ENCODE data around the gene MYPOP. TPM values are rescaled to one million over a fixed set of nuclear protein-coding genes. Genes with fewer than 3 reads are reported as not detected.

Gene MYPOP
- total and polyA plus RNA-seq, 12 donors = 7.1 to 17.0 (median 10.0) TPM

- DNase-seq (no peak), ATAC-seq (no peak)
- Histone ChIP-seq H3K9me3 (no peaks in the 10 kb centered on the region), H3K27ac (no peak overlapping the region), H3K36me3 (no peaks in the 10 kb centered on the region), H3K27me3 (peaks cover 0 to 25% (median 10%) of the 10 kb centered on the region in 7 donors), H3K4me3 (no peak overlapping the region), H3K4me1 (no peaks in the 10 kb centered on the region)
- intact Hi-C loops (cut with DNase I) = loop anchor here in 1 of 10 donors (5.0 kb wide), 1 partner anchor 922 kb away; no protein-coding TSS in a partner anchor
- 80 to 83% methylated on average over 5 of the region's 5 CpGs for WGBS, 2 donors
- no peak for TF ChIP-seq CTCF (IDR thresholded peaks at IDR 0.05)
Measured at GRCh38 chr19:45908956-45909355, 6.5 kb upstream of the MYPOP start.

- ATAC-seq = no peak
- Histone ChIP-seq H3K36me3 (no peaks in the 10 kb centered on the region), H3K9me3 (no peaks in the 10 kb centered on the region), H3K4me1 (peaks cover 0 to 15% (median 11%) of the 10 kb centered on the region in 9 donors), H3K4me3 (no peak overlapping the region), H3K27ac (no peak overlapping the region), H3K27me3 (peaks cover 0 to 9% (median 4%) of the 10 kb centered on the region in 7 donors)
- no peak for TF ChIP-seq CTCF (IDR thresholded peaks at IDR 0.05)
- intact Hi-C loops (cut with DNase I) = loop anchor here in 1 of 10 donors (5.0 kb wide), 1 partner anchor 919 kb away; no protein-coding TSS in a partner anchor
- no peak for DNase-seq
- 87 to 95% methylated on average over 3 of the region's 3 CpGs for WGBS, 2 donors
Measured at GRCh38 chr19:45906221-45906620, 3.8 kb upstream of the MYPOP start.

- Histone ChIP-seq H3K4me1 (peaks cover 0 to 20% (median 18%) of the 10 kb centered on the region in 9 donors), H3K9me3 (no peaks in the 10 kb centered on the region), H3K4me3 (no peak overlapping the region), H3K27ac (no peak overlapping the region), H3K27me3 (peaks cover 0 to 2% (median 0%) of the 10 kb centered on the region in 7 donors), H3K36me3 (peaks cover 0 to 4% (median 0%) of the 10 kb centered on the region in 9 donors)
- ATAC-seq (no peak), DNase-seq (no peak)
- no peak for TF ChIP-seq CTCF (IDR thresholded peaks at IDR 0.05)
- intact Hi-C loops (cut with DNase I) = loop anchor here in 1 of 10 donors (5.0 kb wide), 1 partner anchor 918 kb away; no protein-coding TSS in a partner anchor
- WGBS, 2 donors = 71 to 73% methylated on average over 10 of the region's 10 CpGs
Measured at GRCh38 chr19:45905011-45905410, 2.6 kb upstream of the MYPOP start.

GRCh38 chr19:45902651-45903625, 525 bp upstream of the MYPOP start:
- intact Hi-C loops (cut with DNase I) = loop anchor here in 1 of 10 donors (1.0 kb wide), 1 partner anchor 17 kb away; the partner anchor contains the start of gene IRF2BP1
- no peaks in the 10 kb centered on the region for H3K9me3 ChIP-seq
- H3K27me3 ChIP-seq = no peaks in the 10 kb centered on the region
- peak overlapping the region in 9 of 10 donors; percentile 78 to 88 (median 83) for H3K27ac ChIP-seq
- no peak for TF ChIP-seq CTCF (IDR thresholded peaks at IDR 0.05)
- WGBS, 2 donors = 1 to 2% methylated on average over 73 of the region's 73 CpGs
- ATAC-seq = peak; percentile 95 to 98 (median 96)
- H3K36me3 ChIP-seq = peaks cover 0 to 25% (median 4%) of the 10 kb centered on the region in 9 donors
- H3K4me1 ChIP-seq = peaks cover 0 to 20% (median 18%) of the 10 kb centered on the region in 9 donors
- peak; percentile 97 to 100 for DNase-seq
- H3K4me3 ChIP-seq = peak overlapping the region; percentile 58 to 87 (median 78)

All from heart right ventricle (tissue), 16 donors.